Measurements from ENCODE around the gene RAB13.

Gene RAB13

GRCh38 chr1:153939476-153939875 is 46.7 kb downstream of the RAB13 start:
- Histone ChIP-seq H2AFZ (no peak overlapping the region), H3K27ac (no peak overlapping the region), H3K4me2 (ENCODE audit: low read length) (no peak overlapping the region), H3K79me2 (no peaks in the 10 kb centered on the region), H3K9me3 (ENCODE audit: control insufficient read depth, low read length) (no peaks in the 10 kb centered on the region), H3K4me1 (no peaks in the 10 kb centered on the region), H3K27me3 (ENCODE audit: control insufficient read depth, insufficient read depth, low read length) (no peaks in the 10 kb centered on the region), H3K36me3 (ENCODE audit: control insufficient read depth, insufficient read depth, low read length) (no peaks in the 10 kb centered on the region), H3K4me3 (ENCODE audit: low read depth, low read length) (no peak overlapping the region), H3K9ac (no peak overlapping the region)
- TF ChIP-seq CTCF (IDR thresholded peaks at IDR 0.05) = no peak

DNA sequence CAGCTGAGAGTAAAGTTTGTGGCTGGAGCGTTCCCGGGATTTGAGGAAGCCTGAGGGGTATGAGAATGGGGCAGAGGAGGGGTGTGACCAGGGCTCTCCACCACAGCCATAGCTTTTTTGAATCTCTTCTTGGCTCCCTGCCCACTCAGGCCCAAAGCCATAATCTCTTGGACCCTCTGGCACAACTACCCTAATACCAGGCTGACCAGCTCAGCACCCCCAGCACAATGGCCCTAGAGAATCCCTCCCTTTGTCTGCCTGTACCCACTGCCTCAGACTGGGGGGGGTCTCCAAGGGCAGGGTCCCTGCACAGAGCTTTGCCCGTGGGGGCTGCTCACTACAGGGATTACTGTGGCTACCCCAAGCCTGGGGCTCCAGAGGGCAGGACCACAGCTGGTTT is 47.1 kb downstream of the RAB13 start:
- TF ChIP-seq CTCF (IDR thresholded peaks at IDR 0.05) = no peak
- no peaks in the 10 kb centered on the region for H3K36me3 ChIP-seq (ENCODE audit: control insufficient read depth, insufficient read depth, low read length)
- H3K9me3 ChIP-seq (ENCODE audit: control insufficient read depth, low read length) = no peaks in the 10 kb centered on the region
- no peaks in the 10 kb centered on the region for H3K79me2 ChIP-seq
- no peak overlapping the region for H3K4me2 ChIP-seq (ENCODE audit: low read length)
- H3K4me1 ChIP-seq = no peaks in the 10 kb centered on the region
- no peak overlapping the region for H3K9ac ChIP-seq
- no peaks in the 10 kb centered on the region for H3K27me3 ChIP-seq (ENCODE audit: control insufficient read depth, insufficient read depth, low read length)
- H3K4me3 ChIP-seq (ENCODE audit: low read depth, low read length) = no peak overlapping the region
- no peak overlapping the region for H2AFZ ChIP-seq
- no peak overlapping the region for H3K27ac ChIP-seq

DNA sequence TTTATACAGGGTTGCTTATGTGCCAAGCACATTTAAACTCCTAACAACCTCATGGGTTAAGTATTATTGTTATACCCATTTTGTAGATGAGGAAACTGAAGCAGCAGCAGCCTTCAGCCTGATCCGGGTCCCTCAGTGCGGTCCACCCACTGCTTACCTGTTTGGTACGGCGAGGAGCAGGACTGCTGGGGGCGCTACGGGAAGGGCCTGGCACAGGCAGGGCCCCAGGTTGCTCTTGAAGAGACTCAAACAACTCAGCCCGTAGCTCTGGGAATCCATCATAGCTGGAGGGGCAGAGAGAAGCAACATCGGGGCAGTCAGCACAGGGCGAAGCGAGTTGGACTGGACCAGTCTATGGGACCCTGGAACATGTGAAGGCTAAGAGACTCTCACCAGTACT is 48.8 kb downstream of the RAB13 start:
- H3K36me3 ChIP-seq (ENCODE audit: control insufficient read depth, insufficient read depth, low read length) = no peaks in the 10 kb centered on the region
- H3K27ac ChIP-seq = no peak overlapping the region
- H3K4me1 ChIP-seq = no peaks in the 10 kb centered on the region
- no peak overlapping the region for H3K4me2 ChIP-seq (ENCODE audit: low read length)
- no peak overlapping the region for H2AFZ ChIP-seq
- TF ChIP-seq CTCF (IDR thresholded peaks at IDR 0.05) = no peak
- H3K79me2 ChIP-seq = no peaks in the 10 kb centered on the region
- no peak overlapping the region for H3K4me3 ChIP-seq (ENCODE audit: low read depth, low read length)
- H3K9ac ChIP-seq = no peak overlapping the region
- H3K9me3 ChIP-seq (ENCODE audit: control insufficient read depth, low read length) = no peaks in the 10 kb centered on the region
- no peaks in the 10 kb centered on the region for H3K27me3 ChIP-seq (ENCODE audit: control insufficient read depth, insufficient read depth, low read length)

GRCh38 chr1:153936011-153936802 is 49.9 kb downstream of the RAB13 start:
- Histone ChIP-seq H3K27me3 (ENCODE audit: control insufficient read depth, insufficient read depth, low read length) (no peaks in the 10 kb centered on the region), H3K9ac (no peak overlapping the region), H3K79me2 (no peaks in the 10 kb centered on the region), H3K4me3 (ENCODE audit: low read depth, low read length) (no peak overlapping the region), H3K4me2 (ENCODE audit: low read length) (no peak overlapping the region), H3K36me3 (ENCODE audit: control insufficient read depth, insufficient read depth, low read length) (no peaks in the 10 kb centered on the region), H2AFZ (no peak overlapping the region), H3K9me3 (ENCODE audit: control insufficient read depth, low read length) (no peaks in the 10 kb centered on the region), H3K4me1 (no peaks in the 10 kb centered on the region), H3K27ac (no peak overlapping the region)
- TF ChIP-seq CTCF (IDR thresholded peaks at IDR 0.05) = no peak

- H3K4me2 ChIP-seq (ENCODE audit: low read length) = no peak overlapping the region
- no peaks in the 10 kb centered on the region for H3K4me1 ChIP-seq
- H3K79me2 ChIP-seq = no peaks in the 10 kb centered on the region
- no peaks in the 10 kb centered on the region for H3K9me3 ChIP-seq (ENCODE audit: control insufficient read depth, low read length)
- no peak overlapping the region for H3K4me3 ChIP-seq (ENCODE audit: low read depth, low read length)
- no peak overlapping the region for H3K27ac ChIP-seq
- no peak overlapping the region for H2AFZ ChIP-seq
- no peak overlapping the region for H3K9ac ChIP-seq
- H3K36me3 ChIP-seq (ENCODE audit: control insufficient read depth, insufficient read depth, low read length) = no peaks in the 10 kb centered on the region
- TF ChIP-seq CTCF (IDR thresholded peaks at IDR 0.05) = no peak
- no peaks in the 10 kb centered on the region for H3K27me3 ChIP-seq (ENCODE audit: control insufficient read depth, insufficient read depth, low read length)
Observed at GRCh38 chr1:153934746-153935145, 51.4 kb downstream of the RAB13 start.

Measured in parathyroid adenoma (tissue), 2 donors.